Measurements from ENCODE around the gene SERPINA9.
A peak's percentile ranks its signal among the peaks of the same experiment; 100 is the strongest.

SERPINA9 gene

GRCh38 chr14:94505641-94506040 lies 29.6 kb upstream of the SERPINA9 start:
- in situ Hi-C loops (cut with HindIII; ENCODE audit: low pct_unique_long_range_greater_than_20kb, low sequenced_read_pairs) = no loop called here

GRCh38 chr14:94505206-94505605 lies 29.2 kb upstream of the SERPINA9 start:
- in situ Hi-C loops (cut with HindIII; ENCODE audit: low pct_unique_long_range_greater_than_20kb, low sequenced_read_pairs) = no loop called here
- DNase-seq (ENCODE audit: low read depth in 1 of 2, low spot score in 1 of 2) = no peak
- no peak for TF ChIP-seq JUND (IDR thresholded peaks at IDR 0.05; ENCODE audit: low read depth)

More at GRCh38 chr14:94505641-94506040, 29.6 kb upstream of the SERPINA9 start:
- DNase-seq (ENCODE audit: low read depth in 1 of 2, low spot score in 1 of 2) = no peak
- no peak for TF ChIP-seq JUND (IDR thresholded peaks at IDR 0.05; ENCODE audit: low read depth)

GRCh38 chr14:94501588-94502516 lies 25.9 kb upstream of the SERPINA9 start:
- peak in 1 of 2 experiments; percentile 19 for DNase-seq (ENCODE audit: low read depth in 1 of 2, low spot score in 1 of 2)
- in situ Hi-C loops (cut with HindIII; ENCODE audit: low pct_unique_long_range_greater_than_20kb, low sequenced_read_pairs) = no loop called here
- TF ChIP-seq JUND (IDR thresholded peaks at IDR 0.05; ENCODE audit: low read depth) = no peak

GRCh38 chr14:94500264-94500663 lies 24.3 kb upstream of the SERPINA9 start:
- TF ChIP-seq JUND (IDR thresholded peaks at IDR 0.05; ENCODE audit: low read depth) = no peak
- peak in 1 of 2 experiments; percentile 21 for DNase-seq (ENCODE audit: low read depth in 1 of 2, low spot score in 1 of 2)
- in situ Hi-C loops (cut with HindIII; ENCODE audit: low pct_unique_long_range_greater_than_20kb, low sequenced_read_pairs) = no loop called here

- no peak for TF ChIP-seq JUND (IDR thresholded peaks at IDR 0.05; ENCODE audit: low read depth)
- DNase-seq (ENCODE audit: low read depth in 1 of 2, low spot score in 1 of 2) = no peak
- in situ Hi-C loops (cut with HindIII; ENCODE audit: low pct_unique_long_range_greater_than_20kb, low sequenced_read_pairs) = no loop called here
Measured at GRCh38 chr14:94499673-94500072, 23.7 kb upstream of the SERPINA9 start.

GRCh38 chr14:94498215-94498614 lies 22.2 kb upstream of the SERPINA9 start:
- in situ Hi-C loops (cut with HindIII; ENCODE audit: low pct_unique_long_range_greater_than_20kb, low sequenced_read_pairs) = no loop called here
- TF ChIP-seq JUND (IDR thresholded peaks at IDR 0.05; ENCODE audit: low read depth) = no peak
- no peak for DNase-seq (ENCODE audit: low read depth in 1 of 2, low spot score in 1 of 2)

- in situ Hi-C loops (cut with HindIII; ENCODE audit: low pct_unique_long_range_greater_than_20kb, low sequenced_read_pairs) = no loop called here
- DNase-seq (ENCODE audit: low read depth in 1 of 2, low spot score in 1 of 2) = no peak
- TF ChIP-seq JUND (IDR thresholded peaks at IDR 0.05; ENCODE audit: low read depth) = no peak
Measured at GRCh38 chr14:94494085-94494484, 18.1 kb upstream of the SERPINA9 start.

- TF ChIP-seq JUND (IDR thresholded peaks at IDR 0.05; ENCODE audit: low read depth) = no peak
- DNase-seq (ENCODE audit: low read depth in 1 of 2, low spot score in 1 of 2) = peak in 1 of 2 experiments; percentile 15
- in situ Hi-C loops (cut with HindIII; ENCODE audit: low pct_unique_long_range_greater_than_20kb, low sequenced_read_pairs) = no loop called here
Measured at GRCh38 chr14:94491511-94491910, 15.5 kb upstream of the SERPINA9 start.

- TF ChIP-seq JUND (IDR thresholded peaks at IDR 0.05; ENCODE audit: low read depth) = no peak
- no peak for DNase-seq (ENCODE audit: low read depth in 1 of 2, low spot score in 1 of 2)
- in situ Hi-C loops (cut with HindIII; ENCODE audit: low pct_unique_long_range_greater_than_20kb, low sequenced_read_pairs) = no loop called here
Measured at GRCh38 chr14:94489336-94489735, 13.3 kb upstream of the SERPINA9 start.

- in situ Hi-C loops (cut with HindIII; ENCODE audit: low pct_unique_long_range_greater_than_20kb, low sequenced_read_pairs) = no loop called here
- no peak for TF ChIP-seq JUND (IDR thresholded peaks at IDR 0.05; ENCODE audit: low read depth)
- no peak for DNase-seq (ENCODE audit: low read depth in 1 of 2, low spot score in 1 of 2)
Measured at GRCh38 chr14:94486883-94487282, 10.9 kb upstream of the SERPINA9 start.

- peak; percentile 72 to 93 for DNase-seq (ENCODE audit: low read depth in 1 of 2, low spot score in 1 of 2)
- in situ Hi-C loops (cut with HindIII; ENCODE audit: low pct_unique_long_range_greater_than_20kb, low sequenced_read_pairs) = no loop called here
- TF ChIP-seq JUND (IDR thresholded peaks at IDR 0.05; ENCODE audit: low read depth) = no peak
Measured at GRCh38 chr14:94485944-94486841, 10.2 kb upstream of the SERPINA9 start.

- no peak for TF ChIP-seq JUND (IDR thresholded peaks at IDR 0.05; ENCODE audit: low read depth)
- in situ Hi-C loops (cut with HindIII; ENCODE audit: low pct_unique_long_range_greater_than_20kb, low sequenced_read_pairs) = no loop called here
- no peak for DNase-seq (ENCODE audit: low read depth in 1 of 2, low spot score in 1 of 2)
Measured at GRCh38 chr14:94484481-94484880, 8.5 kb upstream of the SERPINA9 start.
